A673 (cell line): Measurements from ENCODE around the gene SUN3. TPM values are rescaled to one million over a fixed set of nuclear protein-coding genes. Genes with fewer than 3 reads are reported as not detected.
A peak's percentile ranks its signal among the peaks of the same experiment; 100 is the strongest.
"Not testable (repeated sequence)": the region's sequence is repeated elsewhere in the genome, so short reads cannot be mapped to it uniquely, and the experiment has no call there.

Experiments used
- BruUV-seq: library from RNA; stranded (reverse); fragments of 400-500 nt; replicated peaks from 2 replicates; lab custom pipeline; 2021; lab: Mats Ljungman, UMichigan
- CTCF ChIA-PET: fragments of 300-600 bp; sonication (Branson Sonifier 250); formaldehyde crosslinking; loops from one replicate; lab custom pipeline; 2022; ENCODE audit warnings: antibody characterized with exemption; lab: Charles Lee
- POLR2A ChIA-PET: fragments of 300-600 bp; sonication (Branson Sonifier 250); formaldehyde crosslinking; loops from one replicate; lab custom pipeline; 2022; ENCODE audit warnings: antibody characterized with exemption; ENCODE audit not compliant: low non-redundant PET; lab: Charles Lee
- DNase-seq: peaks from one replicate; pipeline ENCODE4 v3.0.0-alpha.2; 2015; ENCODE audit warnings: low spot score
- H3K27ac ChIP-seq: fragments of 200-600 bp; sonication (generic); 2 replicates; pipeline ENCODE4 v1.5.1; 2016; ENCODE audit warnings: mixed run types, low read depth, mild to moderate bottlenecking, mixed read lengths, antibody characterized with exemption, low read length; ENCODE audit not compliant: poor library complexity, severe bottlenecking
- H3K27me3 ChIP-seq: fragments of 200-600 bp; sonication (generic); replicated peaks from 2 replicates; pipeline ENCODE4 v1.6.1; 2017; ENCODE audit warnings: mixed run types, low read depth, mild to moderate bottlenecking, mixed read lengths, antibody characterized with exemption, low read length; ENCODE audit not compliant: insufficient read depth, poor library complexity
- H3K36me3 ChIP-seq: fragments of 200-600 bp; sonication (generic); 2 replicates; pipeline ENCODE4 v1.6.1; 2016; ENCODE audit warnings: mixed run types, mild to moderate bottlenecking, mixed read lengths, antibody characterized with exemption, low read length; ENCODE audit not compliant: insufficient read depth, poor library complexity, severe bottlenecking
- H3K4me1 ChIP-seq: fragments of 200-600 bp; sonication (generic); 2 replicates; pipeline ENCODE4 v1.6.1; 2017; ENCODE audit warnings: mixed run types, mild to moderate bottlenecking, mixed read lengths, antibody characterized with exemption, low read length; ENCODE audit not compliant: insufficient read depth, poor library complexity, severe bottlenecking
- H3K4me3 ChIP-seq: fragments of 200-600 bp; sonication (generic); 2 replicates; pipeline ENCODE4 v1.5.1; 2016; ENCODE audit warnings: low read depth, mixed run types, mild to moderate bottlenecking, mixed read lengths, low read length; ENCODE audit not compliant: poor library complexity, severe bottlenecking
- H3K9me3 ChIP-seq: fragments of 200-600 bp; sonication (generic); 2 replicates; pipeline ENCODE4 v1.6.1; 2016; ENCODE audit warnings: mixed run types, low read depth, mild to moderate bottlenecking, mixed read lengths, antibody characterized with exemption, low read length; ENCODE audit not compliant: poor library complexity, severe bottlenecking
- EZH2 ChIP-seq: fragments of 200-600 bp; sonication (generic); IDR thresholded peaks from 2 replicates; pipeline ENCODE4 v1.6.1; 2017; ENCODE audit warnings: borderline replicate concordance, low read depth, mild to moderate bottlenecking, mixed read lengths, antibody characterized with exemption, low read length; ENCODE audit not compliant: poor library complexity, severe bottlenecking
- intact Hi-C: fragments of 100-400 bp; cut with micrococcal nuclease; formaldehyde crosslinking; loops from one replicate; pipeline ENCODE4 v1.10.0; 2022; ENCODE audit not compliant: unreplicated experiment
- total RNA-seq: library from RNA; stranded (reverse); gene quantifications from 2 replicates; pipeline ENCODE4 v1.2.3, GENCODE V29; 2021
- TF ChIP-seq, protein P1 (sequence below): fragments of 300-800, 200-600 bp; sonication (generic); conservative IDR thresholded peaks from 2 replicates; pipeline ENCODE4 v1.5.1; 2017; ENCODE audit warnings: low read depth, mild to moderate bottlenecking, antibody characterized with exemption, low read length, moderate library complexity, mixed read lengths

The SUN3 gene
- total RNA-seq, 1 experiment from 2014 or later, result not detected

GRCh38 chr7:48004638-48005037, 24.3 kb downstream of the SUN3 start:
- intact Hi-C loops, result no loop called here
- Histone ChIP-seq H3K4me3 (no peak overlapping the region), H3K36me3 (no peaks in the 10 kb centered on the region), H3K4me1 (peaks cover 8% of the 10 kb centered on the region), H3K27ac (no peak overlapping the region), H3K9me3 (peaks cover 3% of the 10 kb centered on the region), H3K27me3 (peaks cover 13% of the 10 kb centered on the region)
- no peak for DNase-seq
- BruUV-seq, result no TSS peak
- ChIA-PET POLR2A (no interaction called here), CTCF (no interaction called here)
- TF ChIP-seq, protein P1, sequence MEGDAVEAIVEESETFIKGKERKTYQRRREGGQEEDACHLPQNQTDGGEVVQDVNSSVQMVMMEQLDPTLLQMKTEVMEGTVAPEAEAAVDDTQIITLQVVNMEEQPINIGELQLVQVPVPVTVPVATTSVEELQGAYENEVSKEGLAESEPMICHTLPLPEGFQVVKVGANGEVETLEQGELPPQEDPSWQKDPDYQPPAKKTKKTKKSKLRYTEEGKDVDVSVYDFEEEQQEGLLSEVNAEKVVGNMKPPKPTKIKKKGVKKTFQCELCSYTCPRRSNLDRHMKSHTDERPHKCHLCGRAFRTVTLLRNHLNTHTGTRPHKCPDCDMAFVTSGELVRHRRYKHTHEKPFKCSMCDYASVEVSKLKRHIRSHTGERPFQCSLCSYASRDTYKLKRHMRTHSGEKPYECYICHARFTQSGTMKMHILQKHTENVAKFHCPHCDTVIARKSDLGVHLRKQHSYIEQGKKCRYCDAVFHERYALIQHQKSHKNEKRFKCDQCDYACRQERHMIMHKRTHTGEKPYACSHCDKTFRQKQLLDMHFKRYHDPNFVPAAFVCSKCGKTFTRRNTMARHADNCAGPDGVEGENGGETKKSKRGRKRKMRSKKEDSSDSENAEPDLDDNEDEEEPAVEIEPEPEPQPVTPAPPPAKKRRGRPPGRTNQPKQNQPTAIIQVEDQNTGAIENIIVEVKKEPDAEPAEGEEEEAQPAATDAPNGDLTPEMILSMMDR, result no peak
- no peak for TF ChIP-seq EZH2

DNA sequence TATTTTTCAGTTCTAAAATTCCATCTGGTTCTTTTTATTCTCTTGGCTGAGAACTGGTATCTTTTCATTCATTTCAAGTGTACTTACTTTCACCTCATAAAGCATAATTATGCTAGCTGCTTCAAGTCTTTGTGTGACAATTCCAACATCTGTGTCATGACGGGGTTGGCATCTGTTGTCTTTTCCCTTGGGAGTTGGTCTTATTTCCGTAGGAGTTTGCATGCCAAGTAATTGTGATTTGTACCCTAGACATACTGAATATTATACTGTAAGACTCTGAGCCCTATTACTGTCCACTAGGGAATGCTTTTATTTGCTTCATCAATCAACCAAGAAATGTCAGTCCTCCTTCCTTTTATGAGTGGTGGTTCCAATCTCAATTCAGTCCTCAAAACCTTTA, 24.9 kb downstream of the SUN3 start:
- Histone ChIP-seq H3K4me3 (no peak overlapping the region), H3K4me1 (peaks cover 8% of the 10 kb centered on the region), H3K27me3 (peaks cover 13% of the 10 kb centered on the region), H3K36me3 (no peaks in the 10 kb centered on the region), H3K9me3 (peaks cover 3% of the 10 kb centered on the region), H3K27ac (no peak overlapping the region)
- intact Hi-C loops, result no loop called here
- POLR2A ChIA-PET, result no interaction called here
- TF ChIP-seq, protein P1, result no peak
- no peak for TF ChIP-seq EZH2
- CTCF ChIA-PET, result no interaction called here
- DNase-seq, result peak; percentile 87
- BruUV-seq, result no TSS peak

DNA sequence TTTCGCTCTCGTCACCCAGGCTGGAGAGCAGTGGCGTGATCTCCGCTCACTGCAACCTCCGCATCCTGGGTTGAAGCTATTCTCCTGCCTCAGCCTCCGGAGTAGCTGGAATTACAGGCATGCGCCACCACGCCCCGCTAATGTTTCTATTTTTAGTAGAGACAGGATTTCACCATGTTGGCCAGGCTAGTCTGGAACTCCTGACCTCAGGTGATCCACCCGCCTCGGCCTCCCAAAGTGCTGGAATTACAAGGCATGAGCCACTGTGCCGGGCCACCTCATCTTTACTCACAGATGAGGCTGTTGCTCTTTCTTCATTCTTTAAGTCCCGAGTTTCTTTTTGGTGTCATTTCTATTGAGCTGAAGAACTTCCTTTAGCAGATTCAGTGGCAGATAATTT, 28.7 kb downstream of the SUN3 start:
- CTCF ChIA-PET, intact Hi-C loops, H3K4me1 ChIP-seq, BruUV-seq, H3K4me3 ChIP-seq, H3K9me3 ChIP-seq, H3K36me3 ChIP-seq, DNase-seq, H3K27me3 ChIP-seq, H3K27ac ChIP-seq: not testable (repeated sequence)
- POLR2A ChIA-PET, result interaction anchor here (0.6 kb wide), 1 partner anchor 149 kb away, joined by 3 read pairs; no protein-coding TSS in a partner anchor

DNA sequence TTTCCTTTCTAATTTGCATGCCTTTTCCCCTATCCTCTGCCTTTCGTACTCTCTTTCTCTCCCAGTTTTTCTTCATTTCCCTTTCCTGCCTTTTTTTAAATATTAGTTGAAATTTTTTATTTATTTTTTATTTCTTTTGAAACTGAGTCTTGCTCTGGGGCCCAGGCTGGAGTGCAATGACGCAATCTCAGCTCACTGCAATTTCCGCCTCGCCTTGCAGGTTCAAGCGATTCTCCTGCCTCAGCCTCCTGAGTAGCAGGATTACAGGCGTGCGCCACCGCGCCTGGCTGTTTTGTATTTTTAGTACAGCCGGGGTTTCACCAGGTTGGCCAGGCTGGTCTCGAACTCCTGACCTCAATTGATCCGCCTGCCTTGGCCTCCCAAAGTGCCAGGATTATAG, 29.5 kb downstream of the SUN3 start:
- no peaks in the 10 kb centered on the region for H3K27me3 ChIP-seq
- peaks cover 3% of the 10 kb centered on the region for H3K9me3 ChIP-seq
- BruUV-seq, result no TSS peak
- H3K4me1 ChIP-seq, result peaks cover 3% of the 10 kb centered on the region
- CTCF ChIA-PET, result no interaction called here
- POLR2A ChIA-PET, result no interaction called here
- H3K27ac ChIP-seq, result no peak overlapping the region
- no peak for DNase-seq
- intact Hi-C loops, result no loop called here
- TF ChIP-seq EZH2, result no peak
- no peaks in the 10 kb centered on the region for H3K36me3 ChIP-seq
- no peak overlapping the region for H3K4me3 ChIP-seq
